Tibial artery (tissue), 4 donors: ENCODE results near the gene FBN3.

Experiments used
- DNase-seq, 2 donors: peaks; one replicate each; pipeline ENCODE4 v3.0.0-alpha.2; 2019
- H3K27ac ChIP-seq, 2 donors: fragments of 200-600 bp; sonication (generic) in 1 of 2; 1 replicate in 1 of 2; 2 replicates in 1 of 2; pipeline ENCODE4 v1.5.1; 2018 to 2019; ENCODE audit warnings: mild to moderate bottlenecking in 1 of 2
- H3K27me3 ChIP-seq, 2 donors: fragments of 200-600 bp; sonication (generic) in 1 of 2; one replicate each; pipeline versions ENCODE4 v1.5.1 to v1.6.0; 2016 to 2019
- H3K36me3 ChIP-seq, 3 donors: fragments of 200-600 bp; sonication (generic) in 2 of 3; one replicate each; pipeline ENCODE4 v1.5.1; 2016 to 2019; ENCODE audit warnings: mild to moderate bottlenecking in 2 of 3
- H3K4me1 ChIP-seq, 4 donors: fragments of 200-600 bp; sonication (generic) in 2 of 4; 1 replicate in 3 of 4; 2 replicates in 1 of 4; pipeline ENCODE4 v1.5.1; 2016 to 2019
- H3K4me3 ChIP-seq, 2 donors: fragments of 200-600 bp; sonication (generic) in 1 of 2; 1 replicate in 1 of 2; 2 replicates in 1 of 2; pipeline ENCODE4 v1.5.1; 2018 to 2019; ENCODE audit warnings: mild to moderate bottlenecking in 2 of 2
- H3K9me3 ChIP-seq, 3 donors: fragments of 200-600 bp; sonication (generic) in 1 of 3; one replicate each; pipeline ENCODE4 v1.5.1; 2016 to 2019
- intact Hi-C: fragments of 100-400 bp; cut with DNase I; formaldehyde crosslinking; loops from one replicate; pipeline ENCODE4 v1.15.0; 2023; ENCODE audit warnings: low total_unique reads
- TF ChIP-seq, protein P1 (sequence below), 2 experiments: fragments of 200-600 bp in 1 of 2; fragments of 450-650 bp in 1 of 2; IDR thresholded peaks; one replicate each; pipeline ENCODE4 v1.5.1; 2017 to 2019; ENCODE audit warnings: antibody characterized with exemption in 2 of 2, mild to moderate bottlenecking in 1 of 2, moderate library complexity in 1 of 2

FBN3 gene

DNA sequence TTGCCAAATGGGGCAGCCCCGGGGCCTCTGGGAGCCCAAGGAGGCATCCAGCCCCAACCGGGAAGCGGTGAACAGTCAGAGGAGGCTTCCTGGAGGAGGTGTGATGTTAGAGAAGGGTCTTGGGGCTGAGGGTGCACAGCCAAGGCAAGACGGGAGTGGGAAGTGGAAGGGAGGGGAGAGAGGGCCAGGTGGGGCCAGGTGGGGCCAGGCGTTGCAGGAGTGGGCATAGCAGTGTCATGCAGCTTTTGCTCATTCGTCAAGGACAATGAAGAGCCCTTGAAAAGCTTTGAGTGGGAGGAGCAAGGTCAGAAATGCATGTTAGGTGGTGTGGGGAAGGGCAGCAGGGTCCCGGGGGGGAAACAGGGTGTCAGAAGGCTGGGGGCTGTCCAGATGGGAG lies 1.8 kb downstream of the FBN3 start:
- H3K4me1 ChIP-seq: peaks cover 0 to 35% (median 9%) of the 10 kb centered on the region in 4 donors
- no peak overlapping the region for H3K4me3 ChIP-seq
- H3K9me3 ChIP-seq: no peaks in the 10 kb centered on the region
- H3K27ac ChIP-seq: no peak overlapping the region
- no peak for DNase-seq
- H3K27me3 ChIP-seq: peaks cover 3 to 80% of the 10 kb centered on the region in 2 donors
- intact Hi-C loops: no loop called here
- TF ChIP-seq, protein P1, sequence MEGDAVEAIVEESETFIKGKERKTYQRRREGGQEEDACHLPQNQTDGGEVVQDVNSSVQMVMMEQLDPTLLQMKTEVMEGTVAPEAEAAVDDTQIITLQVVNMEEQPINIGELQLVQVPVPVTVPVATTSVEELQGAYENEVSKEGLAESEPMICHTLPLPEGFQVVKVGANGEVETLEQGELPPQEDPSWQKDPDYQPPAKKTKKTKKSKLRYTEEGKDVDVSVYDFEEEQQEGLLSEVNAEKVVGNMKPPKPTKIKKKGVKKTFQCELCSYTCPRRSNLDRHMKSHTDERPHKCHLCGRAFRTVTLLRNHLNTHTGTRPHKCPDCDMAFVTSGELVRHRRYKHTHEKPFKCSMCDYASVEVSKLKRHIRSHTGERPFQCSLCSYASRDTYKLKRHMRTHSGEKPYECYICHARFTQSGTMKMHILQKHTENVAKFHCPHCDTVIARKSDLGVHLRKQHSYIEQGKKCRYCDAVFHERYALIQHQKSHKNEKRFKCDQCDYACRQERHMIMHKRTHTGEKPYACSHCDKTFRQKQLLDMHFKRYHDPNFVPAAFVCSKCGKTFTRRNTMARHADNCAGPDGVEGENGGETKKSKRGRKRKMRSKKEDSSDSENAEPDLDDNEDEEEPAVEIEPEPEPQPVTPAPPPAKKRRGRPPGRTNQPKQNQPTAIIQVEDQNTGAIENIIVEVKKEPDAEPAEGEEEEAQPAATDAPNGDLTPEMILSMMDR (IDR thresholded peaks at IDR 0.05): no peak
- no peaks in the 10 kb centered on the region for H3K36me3 ChIP-seq

DNA sequence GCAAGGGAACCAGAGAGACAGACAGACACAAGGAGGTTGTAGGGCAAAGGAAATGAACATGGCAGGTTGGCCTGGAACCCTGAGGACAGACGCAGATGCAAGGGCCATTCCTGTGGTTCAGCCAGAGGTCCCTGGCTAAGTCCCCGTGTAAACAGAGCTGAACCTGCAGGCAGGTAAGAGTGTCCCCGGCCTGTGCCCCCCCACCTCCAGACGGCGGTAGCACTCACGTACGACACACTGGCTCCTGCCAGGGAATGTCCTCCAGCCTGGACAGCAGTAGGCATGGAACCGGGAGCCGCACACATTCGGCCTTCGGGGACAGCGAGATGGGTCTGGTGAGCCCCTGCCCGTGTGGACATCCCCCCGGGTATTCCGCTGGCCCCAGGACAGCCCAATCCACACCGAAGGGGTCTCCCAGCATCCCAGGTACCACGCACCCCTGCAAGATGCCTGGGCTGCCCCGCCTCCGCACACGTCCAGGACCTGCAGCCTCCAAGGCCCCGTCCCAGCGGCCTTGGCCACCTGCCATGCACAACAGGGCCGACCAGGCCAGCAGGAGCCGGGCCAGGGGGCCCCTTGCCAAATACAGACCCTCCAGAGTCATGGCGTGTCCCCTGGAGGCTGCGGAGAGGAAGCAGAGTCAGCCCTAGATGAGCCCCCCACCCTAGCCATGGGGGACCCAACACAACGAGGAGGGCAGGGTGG lies 2.4 kb downstream of the FBN3 start:
- TF ChIP-seq, protein P1 (IDR thresholded peaks at IDR 0.05): no peak
- H3K4me1 ChIP-seq: peaks cover 0 to 35% (median 9%) of the 10 kb centered on the region in 4 donors
- intact Hi-C loops: no loop called here
- DNase-seq: no peak
- no peaks in the 10 kb centered on the region for H3K36me3 ChIP-seq
- H3K27ac ChIP-seq: no peak overlapping the region
- peaks cover 3 to 85% of the 10 kb centered on the region in 2 donors for H3K27me3 ChIP-seq
- H3K4me3 ChIP-seq: no peak overlapping the region
- no peaks in the 10 kb centered on the region for H3K9me3 ChIP-seq

DNA sequence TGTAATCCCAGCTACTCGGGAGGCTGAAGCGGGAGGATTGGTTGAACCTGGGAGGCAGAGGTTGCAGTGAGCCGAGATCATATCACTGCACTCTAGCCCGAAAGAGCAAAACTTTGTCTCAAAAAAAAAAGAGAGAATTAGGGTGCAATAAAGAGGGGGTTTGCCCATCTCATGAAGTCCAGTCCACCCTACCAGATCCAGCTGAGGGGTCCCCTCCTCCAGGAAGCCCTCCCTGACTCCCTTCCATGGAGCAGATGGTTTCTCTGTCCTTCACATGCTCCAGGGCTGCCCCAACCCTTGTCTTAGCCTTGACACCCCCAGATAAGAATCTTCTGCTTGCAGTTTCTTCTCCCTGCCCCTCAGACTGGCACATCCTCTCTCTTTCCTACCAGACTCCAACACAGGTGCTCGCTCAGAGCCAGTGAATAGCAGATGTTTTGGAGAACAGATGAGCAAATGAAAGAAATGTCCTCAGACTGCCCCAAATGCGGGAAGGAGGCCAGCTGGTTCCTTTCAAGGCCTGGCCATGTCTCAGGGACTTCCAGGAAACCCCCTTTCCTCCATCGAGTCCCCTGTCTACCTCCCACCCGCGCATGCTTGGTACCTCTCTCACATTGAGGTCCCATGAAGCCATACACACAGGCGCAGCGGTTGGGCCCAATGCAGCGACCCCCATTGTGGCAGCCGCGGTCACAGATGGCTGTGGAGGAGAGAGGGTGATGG lies 5.0 kb downstream of the FBN3 start:
- Histone ChIP-seq H3K4me1 (peaks cover 0 to 38% (median 11%) of the 10 kb centered on the region in 4 donors), H3K36me3 (no peaks in the 10 kb centered on the region), H3K4me3 (no peak overlapping the region), H3K27me3 (peaks cover 3 to 69% of the 10 kb centered on the region in 2 donors), H3K9me3 (no peaks in the 10 kb centered on the region), H3K27ac (no peak overlapping the region)
- no peak for DNase-seq
- TF ChIP-seq, protein P1 (IDR thresholded peaks at IDR 0.05): no peak
- intact Hi-C loops: no loop called here

DNA sequence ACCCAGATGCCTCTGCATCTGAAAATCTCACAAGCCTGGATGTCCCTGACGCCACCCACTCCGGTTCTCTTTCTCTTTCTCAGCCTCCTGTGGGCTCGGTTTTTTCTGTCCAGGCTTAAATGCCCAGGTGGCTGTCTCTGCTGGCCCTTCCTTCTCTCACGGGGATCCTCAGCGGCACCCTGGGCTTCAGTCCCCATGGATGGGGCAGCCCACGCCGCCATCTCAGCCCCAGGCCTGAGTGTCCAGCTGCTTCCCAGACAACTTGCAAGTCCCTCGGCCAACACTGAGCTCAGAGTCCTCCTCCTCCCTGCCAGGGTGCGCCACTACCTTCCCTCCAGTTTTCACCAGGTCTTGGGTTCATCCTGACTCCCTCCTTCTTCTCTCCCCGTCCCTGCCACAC lies 6.4 kb downstream of the FBN3 start:
- no peak overlapping the region for H3K4me3 ChIP-seq
- H3K27ac ChIP-seq: no peak overlapping the region
- TF ChIP-seq, protein P1 (IDR thresholded peaks at IDR 0.05): no peak
- intact Hi-C loops: no loop called here
- no peaks in the 10 kb centered on the region for H3K36me3 ChIP-seq
- peaks cover 0 to 59% of the 10 kb centered on the region in 2 donors for H3K27me3 ChIP-seq
- H3K4me1 ChIP-seq: peaks cover 0 to 26% (median 5%) of the 10 kb centered on the region in 4 donors
- no peak for DNase-seq
- no peaks in the 10 kb centered on the region for H3K9me3 ChIP-seq

DNA sequence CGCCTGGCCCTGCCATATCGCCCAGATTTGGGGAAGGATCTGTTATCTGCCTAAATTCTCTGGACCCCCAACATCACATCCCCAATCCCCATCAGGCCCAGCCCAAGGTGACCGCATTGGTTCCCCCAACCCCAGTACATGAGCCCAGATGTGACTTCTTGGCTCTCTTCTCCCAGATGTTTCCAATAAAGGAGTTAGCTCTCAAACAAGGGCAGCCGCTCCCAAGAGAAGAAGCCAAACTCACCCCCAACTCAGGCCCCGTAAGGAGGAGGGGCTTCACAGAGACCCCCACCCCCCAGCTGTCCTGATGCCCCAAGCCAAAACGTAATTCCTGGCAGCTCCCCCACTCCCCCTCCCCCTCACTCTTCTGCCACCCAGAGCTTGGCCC lies 6.9 kb downstream of the FBN3 start:
- H3K4me1 ChIP-seq: peaks cover 0 to 21% (median 5%) of the 10 kb centered on the region in 4 donors
- H3K9me3 ChIP-seq: no peaks in the 10 kb centered on the region
- peaks cover 0 to 53% of the 10 kb centered on the region in 2 donors for H3K27me3 ChIP-seq
- TF ChIP-seq, protein P1 (IDR thresholded peaks at IDR 0.05): no peak
- no peaks in the 10 kb centered on the region for H3K36me3 ChIP-seq
- no peak overlapping the region for H3K27ac ChIP-seq
- intact Hi-C loops: no loop called here
- no peak overlapping the region for H3K4me3 ChIP-seq
- DNase-seq: no peak
